Astrocyte (in vitro differentiated cells and primary cell): Measurements from ENCODE around the gene ORC6. TPM values are rescaled to one million over a fixed set of nuclear protein-coding genes. Genes with fewer than 3 reads are reported as not detected.

Source experiments
- DNase-seq: peaks from one replicate; pipeline ENCODE4 v3.0.0-alpha.2; 2010; ENCODE audit warnings: low read depth
- FAIRE-seq: peaks from 2 replicates; lab custom pipeline; 2011; peaks lifted over from hg19 to GRCh38; lab: Jason Lieb, UNC
- H2AFZ ChIP-seq: 2 replicates; pipeline ENCODE4 v1.6.0; 2012; ENCODE audit warnings: low read depth, low read length, inconsistent platforms
- H3K27ac ChIP-seq: 2 replicates; pipeline ENCODE4 v1.5.1; 2011; ENCODE audit warnings: low read depth, low read length, inconsistent platforms
- H3K27me3 ChIP-seq: 2 replicates; pipeline ENCODE4 v1.6.0; 2011; ENCODE audit warnings: low read length, inconsistent platforms; ENCODE audit not compliant: insufficient read depth
- H3K36me3 ChIP-seq: 2 replicates; pipeline ENCODE4 v1.5.1; 2011; ENCODE audit warnings: low read length, inconsistent platforms; ENCODE audit not compliant: insufficient read depth
- H3K4me1 ChIP-seq: 2 replicates; pipeline ENCODE4 v1.5.1; 2011; ENCODE audit warnings: low read length, inconsistent platforms; ENCODE audit not compliant: insufficient read depth
- H3K4me2 ChIP-seq: 2 replicates; pipeline ENCODE4 v1.6.0; 2012; ENCODE audit warnings: low read length, inconsistent platforms
- H3K4me3 ChIP-seq: 2 replicates; pipeline ENCODE4 v1.5.1; 2011; ENCODE audit warnings: low read depth, mild to moderate bottlenecking, low read length, inconsistent platforms; ENCODE audit not compliant: insufficient read depth
- H3K79me2 ChIP-seq: 2 replicates; pipeline ENCODE4 v1.6.0; 2012; ENCODE audit warnings: mild to moderate bottlenecking, low read length, inconsistent platforms; ENCODE audit not compliant: insufficient read depth
- H3K9ac ChIP-seq: 2 replicates; pipeline ENCODE4 v1.6.0; 2012; ENCODE audit warnings: mild to moderate bottlenecking, low read length, inconsistent platforms
- H3K9me3 ChIP-seq: 2 replicates; pipeline ENCODE4 v1.5.1; 2012; ENCODE audit warnings: low read depth, mild to moderate bottlenecking, low read length, inconsistent platforms; ENCODE audit not compliant: insufficient read depth
- H4K20me1 ChIP-seq: 2 replicates; pipeline ENCODE4 v1.6.0; 2012; ENCODE audit warnings: low read length, inconsistent platforms; ENCODE audit not compliant: insufficient read depth
- H3K27ac Mint-ChIP-seq: one replicate; pipeline ENCODE4 v1.8.0; 2021; ENCODE audit warnings: mild to moderate bottlenecking, mixed read lengths; ENCODE audit not compliant: unreplicated experiment
- H3K27me3 Mint-ChIP-seq: one replicate; pipeline ENCODE4 v1.8.0; 2021; ENCODE audit warnings: low read depth, mixed read lengths; ENCODE audit not compliant: unreplicated experiment
- H3K36me3 Mint-ChIP-seq: one replicate; pipeline ENCODE4 v1.8.0; 2021; ENCODE audit warnings: low read depth, mixed read lengths; ENCODE audit not compliant: unreplicated experiment
- H3K4me1 Mint-ChIP-seq: one replicate; pipeline ENCODE4 v1.8.0; 2021; ENCODE audit warnings: low read depth, mixed read lengths; ENCODE audit not compliant: unreplicated experiment
- H3K4me3 Mint-ChIP-seq: one replicate; pipeline ENCODE4 v1.8.0; 2021; ENCODE audit warnings: mild to moderate bottlenecking, moderate library complexity, mixed read lengths; ENCODE audit not compliant: unreplicated experiment
- H3K9me3 Mint-ChIP-seq: one replicate; pipeline ENCODE4 v1.8.0; 2021; ENCODE audit warnings: mild to moderate bottlenecking, mixed read lengths; ENCODE audit not compliant: unreplicated experiment
- CTCF ChIP-seq: IDR thresholded peaks from 2 replicates; pipeline ENCODE4 v1.5.1; 2011; ENCODE audit warnings: low read depth, mild to moderate bottlenecking, inconsistent platforms, low read length, moderate library complexity; ENCODE audit not compliant: insufficient read depth
- EZH2 ChIP-seq: IDR thresholded peaks from 2 replicates; pipeline ENCODE4 v1.6.1; 2012; ENCODE audit warnings: mild to moderate bottlenecking, low read length, inconsistent platforms; ENCODE audit not compliant: insufficient read depth
- total RNA-seq: library from RNA; stranded (reverse); gene quantifications from 2 replicates; pipeline ENCODE4 v1.2.1, GENCODE V29; 2021

ORC6 gene
- total RNA-seq, 1 donor from 2014 or later: 16.9 TPM

GRCh38 chr16:46709469-46710005 lies 20.1 kb downstream of the ORC6 start:
- H3K9me3 ChIP-seq: no peaks in the 10 kb centered on the region
- TF ChIP-seq EZH2 (no peak), CTCF (no peak)
- no peaks in the 10 kb centered on the region for H3K79me2 ChIP-seq
- H3K4me3 ChIP-seq: no peak overlapping the region
- no peaks in the 10 kb centered on the region for H3K4me1 ChIP-seq
- no peak overlapping the region for H3K4me3 Mint-ChIP-seq
- FAIRE-seq (no peak), DNase-seq (no peak)
- H2AFZ ChIP-seq: no peak overlapping the region
- no peaks in the 10 kb centered on the region for H3K9me3 Mint-ChIP-seq
- H3K36me3 Mint-ChIP-seq: no peaks in the 10 kb centered on the region
- no peak overlapping the region for H3K9ac ChIP-seq
- no peaks in the 10 kb centered on the region for H3K27me3 ChIP-seq
- H3K27ac Mint-ChIP-seq: no peak overlapping the region
- peaks cover 2% of the 10 kb centered on the region for H3K4me1 Mint-ChIP-seq
- H3K27me3 Mint-ChIP-seq: peaks cover 5% of the 10 kb centered on the region
- H3K36me3 ChIP-seq: no peaks in the 10 kb centered on the region
- H4K20me1 ChIP-seq: no peaks in the 10 kb centered on the region
- no peak overlapping the region for H3K27ac ChIP-seq
- no peak overlapping the region for H3K4me2 ChIP-seq

GRCh38 chr16:46711106-46712058 lies 21.9 kb downstream of the ORC6 start:
- H3K36me3 ChIP-seq: no peaks in the 10 kb centered on the region
- no peaks in the 10 kb centered on the region for H3K9me3 ChIP-seq
- DNase-seq (no peak), FAIRE-seq (no peak)
- H2AFZ ChIP-seq: no peak overlapping the region
- H3K27ac Mint-ChIP-seq: no peak overlapping the region
- no peak overlapping the region for H3K9ac ChIP-seq
- no peaks in the 10 kb centered on the region for H3K79me2 ChIP-seq
- H4K20me1 ChIP-seq: no peaks in the 10 kb centered on the region
- peaks cover 2% of the 10 kb centered on the region for H3K9me3 Mint-ChIP-seq
- no peak overlapping the region for H3K27ac ChIP-seq
- H3K27me3 Mint-ChIP-seq: peaks cover 6% of the 10 kb centered on the region
- H3K4me3 Mint-ChIP-seq: no peak overlapping the region
- peaks cover 2% of the 10 kb centered on the region for H3K36me3 Mint-ChIP-seq
- peaks cover 2% of the 10 kb centered on the region for H3K4me1 Mint-ChIP-seq
- no peaks in the 10 kb centered on the region for H3K4me1 ChIP-seq
- H3K4me2 ChIP-seq: no peak overlapping the region
- H3K27me3 ChIP-seq: no peaks in the 10 kb centered on the region
- H3K4me3 ChIP-seq: no peak overlapping the region
- TF ChIP-seq CTCF (no peak), EZH2 (no peak)

- no peak overlapping the region for H3K4me3 Mint-ChIP-seq
- Histone ChIP-seq H3K9ac (no peak overlapping the region), H3K27me3 (no peaks in the 10 kb centered on the region), H3K9me3 (no peaks in the 10 kb centered on the region), H2AFZ (no peak overlapping the region), H4K20me1 (no peaks in the 10 kb centered on the region), H3K36me3 (no peaks in the 10 kb centered on the region), H3K4me2 (no peak overlapping the region), H3K79me2 (no peaks in the 10 kb centered on the region), H3K27ac (no peak overlapping the region), H3K4me1 (no peaks in the 10 kb centered on the region), H3K4me3 (no peak overlapping the region)
- peaks cover 2% of the 10 kb centered on the region for H3K9me3 Mint-ChIP-seq
- H3K27ac Mint-ChIP-seq: no peak overlapping the region
- TF ChIP-seq EZH2 (no peak), CTCF (no peak)
- FAIRE-seq (no peak), DNase-seq (no peak)
- peaks cover 2% of the 10 kb centered on the region for H3K36me3 Mint-ChIP-seq
- peaks cover 10% of the 10 kb centered on the region for H3K27me3 Mint-ChIP-seq
- peaks cover 2% of the 10 kb centered on the region for H3K4me1 Mint-ChIP-seq
These were observed 23.5 kb downstream of the ORC6 start for GRCh38 chr16:46712911-46713310.
